Heart left ventricle (tissue), 16 donors: ENCODE results near the gene CD2AP. TPM values are rescaled to one million over a fixed set of nuclear protein-coding genes. Genes with fewer than 3 reads are reported as not detected.

Source experiments
- ATAC-seq, 4 donors: fragments of 200-7000 bp; cut with Tn5 transposase; one replicate each; pipeline ENCODE4 v1.9.1; 2020 to 2022; ENCODE audit warnings: moderate library complexity in 4 of 4, mild to moderate bottlenecking in 3 of 4, moderate number of reproducible peaks in 1 of 4
- DNase-seq, 5 donors: peaks; one replicate each; pipeline ENCODE4 v3.0.0-alpha.2; 2020
- H3K27ac ChIP-seq, 12 donors: fragments of 200-600 bp; sonication (generic) in 4 of 12; one replicate each; pipeline versions ENCODE4 v1.5.0 to v1.8.0; 2016 to 2022; ENCODE audit warnings: mild to moderate bottlenecking in 2 of 12
- H3K27me3 ChIP-seq, 9 donors: fragments of 200-600 bp; sonication (generic) in 2 of 9; one replicate each; pipeline versions ENCODE4 v1.5.1 to v1.8.0; 2016 to 2022; ENCODE audit warnings: mild to moderate bottlenecking in 3 of 9
- H3K36me3 ChIP-seq, 9 donors: fragments of 200-600 bp; sonication (generic) in 2 of 9; one replicate each; pipeline versions ENCODE4 v1.5.0 to v1.8.0; 2018 to 2022; ENCODE audit warnings: mild to moderate bottlenecking in 2 of 9
- H3K4me1 ChIP-seq, 12 donors: fragments of 200-600 bp; sonication (generic) in 4 of 12; one replicate each; pipeline versions ENCODE4 v1.5.0 to v1.8.0; 2016 to 2022; ENCODE audit warnings: mild to moderate bottlenecking in 3 of 12
- H3K4me3 ChIP-seq, 12 donors: fragments of 200-600 bp; sonication (generic) in 4 of 12; one replicate each; pipeline versions ENCODE4 v1.5.0 to v1.8.0; 2017 to 2022; ENCODE audit warnings: mild to moderate bottlenecking in 9 of 12, moderate library complexity in 4 of 12
- H3K9me3 ChIP-seq, 12 donors: fragments of 200-600 bp; sonication (generic) in 4 of 12; one replicate each; pipeline versions ENCODE4 v1.5.0 to v1.8.0; 2016 to 2022; ENCODE audit warnings: mild to moderate bottlenecking in 1 of 12
- CTCF ChIP-seq, 12 donors: fragments of 200-600 bp; sonication (generic) in 4 of 12; IDR thresholded peaks; one replicate each; pipeline versions ENCODE4 v1.5.0 to v1.8.0; 2018 to 2022; ENCODE audit warnings: antibody characterized with exemption in 12 of 12, mild to moderate bottlenecking in 5 of 12
- POLR2A ChIP-seq, 2 donors: fragments of 450-650 bp; IDR thresholded peaks; one replicate each; pipeline ENCODE4 v1.6.1; 2017; ENCODE audit warnings: antibody characterized with exemption in 2 of 2, mild to moderate bottlenecking in 2 of 2, moderate library complexity in 2 of 2
- WGBS, 4 donors: extraction: QIAGEN DNeasy Blood & Tissue Kit in 2 of 4; methylation state at CpG; one replicate each; pipeline versions ENCODE4 v1.1.5 to v1.1.7; 2013 to 2018; 5-methylcytosine and 5-hydroxymethylcytosine counted together
- intact Hi-C, 10 donors: fragments of 100-400 bp; cut with DNase I; formaldehyde crosslinking; loops; one replicate each; pipeline versions ENCODE4 v1.11.1 to v1.14.2; 2022
- polyA plus RNA-seq, 2 donors: library from polyadenylated mRNA; stranded (reverse); fragments of 200-250 nt; gene quantifications; one replicate each; pipeline ENCODE4 v1.2.3, GENCODE V29; 2013
- total RNA-seq, 9 donors: library from RNA; depleted of rRNA in 2 of 9; stranded (reverse); fragments of >200 nt in 2 of 9; fragmentation: NEBNext Ultra II Directional in 3 of 9; extraction: Animal tissue kit (Norgen Biotek cat#: 25700) in 3 of 9; gene quantifications; one replicate each; pipeline versions ENCODE4 v1.1.0 to v1.2.4, GENCODE V29; 2016 to 2023
- donor health status: ischemic (EF 13 %, LVEDD 7.1; RV severe dilation, severe dysfunction).
- donor health status: healthy with polysubstance abuse.
- donor health status: DM: no; HTN: yes; CAD: no.
- donor health status: DM: no; HTN: no; CAD: no.
- donor health status: ischemic (EF 25% LVEDD 6.9; RV normal size, moderate dysfunction).
- donor health status: ischemic (EF 25% LVEDD 5.7; RV mildly dilated, moderate dysfunction).
- donor health status: healthy.
- donor health status: DM: yes; HTN: yes; CAD: no.
- donor health status: ischemic (EF 35%, LVEDD 5.7; RV mildly dilated, moderate dysfunction).
- donor health status: nonischemic (EF 11% LVEDD 7.7; RV severe dilation, severe dysfunction).
- donor health status: DM: yes; HTN: yes; CAD: no.
- donor health status: PGD.
- donor health status: ischemic (EF 29% LVEDD 5.4; RV normal size, mild dysfunction).
- donor health status: nonischemic (EF 23%, LVEDD 6.1; RV moderate dilation, normal function).

Gene CD2AP
- total and polyA plus RNA-seq, 11 donors: 6.4 to 18.0 (median 11.4) TPM

GRCh38 chr6:47473791-47474346 lies 3.7 kb upstream of the CD2AP start:
- H3K27me3 ChIP-seq: no peaks in the 10 kb centered on the region
- intact Hi-C loops: loop anchor here in 3 of 10 donors (10.0 kb wide), 2 partner anchors 59 to 131 kb away; no protein-coding TSS in a partner anchor
- H3K4me1 ChIP-seq: peaks cover 0 to 11% (median 4%) of the 10 kb centered on the region in 12 donors
- H3K9me3 ChIP-seq: peaks cover 0 to 11% (median 0%) of the 10 kb centered on the region in 12 donors
- no peak for DNase-seq
- no peak overlapping the region for H3K4me3 ChIP-seq
- TF ChIP-seq POLR2A (IDR thresholded peaks at IDR 0.05) (no peak), CTCF (IDR thresholded peaks at IDR 0.05) (no peak)
- ATAC-seq: no peak
- 63 to 81% (median 67%) methylated on average over 1 of the region's 1 CpG for WGBS, 4 donors
- no peaks in the 10 kb centered on the region for H3K36me3 ChIP-seq
- no peak overlapping the region for H3K27ac ChIP-seq

- intact Hi-C loops: loop anchor here in 6 of 10 donors (5.0 to 10.0 kb wide), 6 partner anchors 53 to 132 kb away; no protein-coding TSS in a partner anchor
- H3K36me3 ChIP-seq: no peaks in the 10 kb centered on the region
- no peak for DNase-seq
- H3K27ac ChIP-seq: no peak overlapping the region
- H3K4me3 ChIP-seq: no peak overlapping the region
- 95 to 97% (median 96%) methylated on average over 5 of the region's 5 CpGs for WGBS, 4 donors
- peaks cover 0 to 25% (median 14%) of the 10 kb centered on the region in 12 donors for H3K4me1 ChIP-seq
- no peaks in the 10 kb centered on the region for H3K27me3 ChIP-seq
- peaks cover 0 to 10% (median 0%) of the 10 kb centered on the region in 12 donors for H3K9me3 ChIP-seq
- no peak for ATAC-seq
- TF ChIP-seq CTCF (IDR thresholded peaks at IDR 0.05) (no peak), POLR2A (IDR thresholded peaks at IDR 0.05) (no peak)
Measured at GRCh38 chr6:47475319-47475816, 2.2 kb upstream of the CD2AP start.

- H3K4me3 ChIP-seq: peak overlapping the region; percentile 66 to 95 (median 86)
- TF ChIP-seq CTCF (IDR thresholded peaks at IDR 0.05) (no peak), POLR2A (IDR thresholded peaks at IDR 0.05) (no peak)
- H3K4me1 ChIP-seq: peaks cover 0 to 31% (median 16%) of the 10 kb centered on the region in 12 donors
- no peaks in the 10 kb centered on the region for H3K27me3 ChIP-seq
- no peak for DNase-seq
- WGBS, 4 donors: 11 to 14% (median 12%) methylated on average over 21 of the region's 21 CpGs
- intact Hi-C loops: loop anchor here in 6 of 10 donors (5.0 to 10.0 kb wide), 6 partner anchors 55 to 130 kb away; no protein-coding TSS in a partner anchor
- no peak for ATAC-seq
- H3K36me3 ChIP-seq: no peaks in the 10 kb centered on the region
- no peaks in the 10 kb centered on the region for H3K9me3 ChIP-seq
- H3K27ac ChIP-seq: peak overlapping the region; percentile 87 to 98 (median 94)
Measured at GRCh38 chr6:47476781-47477496, 650 bp upstream of the CD2AP start.
